ENCODE data around the gene PRKAR1B.

DNA sequence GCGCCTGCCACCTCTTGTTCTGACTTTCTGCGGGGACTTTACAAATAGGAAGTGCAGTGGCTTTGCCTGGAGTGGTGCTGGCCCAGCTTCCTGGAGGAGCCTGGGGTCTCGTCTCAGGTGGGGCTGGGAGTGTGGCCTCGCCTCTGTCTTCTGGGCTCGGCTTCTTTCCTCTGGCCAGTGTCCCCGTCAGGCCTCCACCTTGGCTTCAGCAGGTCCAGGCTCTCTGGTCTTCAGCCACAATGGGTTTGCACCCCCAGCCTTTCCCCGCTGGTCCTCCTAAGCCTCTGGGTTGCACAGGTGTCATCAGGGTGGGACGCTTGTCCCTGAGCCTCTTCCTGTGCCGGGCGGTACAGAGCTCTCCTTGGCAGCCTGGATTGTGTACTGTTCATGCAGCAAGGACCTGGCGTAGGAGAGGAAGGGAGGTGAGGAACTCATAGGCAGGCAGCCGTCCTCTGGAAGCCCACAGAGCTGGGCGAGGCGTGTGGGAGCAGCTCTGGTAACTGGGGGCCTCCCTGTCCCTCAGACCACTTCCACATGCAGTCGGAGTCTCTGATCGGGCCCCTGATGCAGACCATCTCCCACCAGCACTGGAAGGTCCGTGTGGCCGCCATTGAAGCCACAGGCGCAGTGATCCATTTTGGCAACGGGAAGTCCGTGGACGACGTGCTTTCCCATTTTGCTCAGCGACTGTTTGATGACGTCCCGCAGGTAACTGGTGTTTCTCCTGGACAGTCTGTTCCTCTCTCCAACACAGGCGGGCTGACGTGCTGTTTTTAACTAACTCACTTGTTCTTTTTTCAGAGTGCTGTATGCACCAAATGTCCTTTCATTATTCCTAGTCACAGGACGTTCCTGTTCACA lies 2.3 kb upstream of the PRKAR1B start:
- TF ChIP-seq SIN3A (IDR thresholded peaks at IDR 0.05; ENCODE audit: borderline replicate concordance, low read depth, low read length), result no peak
- no peak for TF ChIP-seq GABPA (IDR thresholded peaks at IDR 0.05; ENCODE audit: low read depth)
- TF ChIP-seq, protein P1, sequence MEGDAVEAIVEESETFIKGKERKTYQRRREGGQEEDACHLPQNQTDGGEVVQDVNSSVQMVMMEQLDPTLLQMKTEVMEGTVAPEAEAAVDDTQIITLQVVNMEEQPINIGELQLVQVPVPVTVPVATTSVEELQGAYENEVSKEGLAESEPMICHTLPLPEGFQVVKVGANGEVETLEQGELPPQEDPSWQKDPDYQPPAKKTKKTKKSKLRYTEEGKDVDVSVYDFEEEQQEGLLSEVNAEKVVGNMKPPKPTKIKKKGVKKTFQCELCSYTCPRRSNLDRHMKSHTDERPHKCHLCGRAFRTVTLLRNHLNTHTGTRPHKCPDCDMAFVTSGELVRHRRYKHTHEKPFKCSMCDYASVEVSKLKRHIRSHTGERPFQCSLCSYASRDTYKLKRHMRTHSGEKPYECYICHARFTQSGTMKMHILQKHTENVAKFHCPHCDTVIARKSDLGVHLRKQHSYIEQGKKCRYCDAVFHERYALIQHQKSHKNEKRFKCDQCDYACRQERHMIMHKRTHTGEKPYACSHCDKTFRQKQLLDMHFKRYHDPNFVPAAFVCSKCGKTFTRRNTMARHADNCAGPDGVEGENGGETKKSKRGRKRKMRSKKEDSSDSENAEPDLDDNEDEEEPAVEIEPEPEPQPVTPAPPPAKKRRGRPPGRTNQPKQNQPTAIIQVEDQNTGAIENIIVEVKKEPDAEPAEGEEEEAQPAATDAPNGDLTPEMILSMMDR (IDR thresholded peaks at IDR 0.05), result no peak
